Ascending aorta (tissue), 2 donors: ENCODE results near the gene MB21D2. TPM values are rescaled to one million over a fixed set of nuclear protein-coding genes. Genes with fewer than 3 reads are reported as not detected.

ENCODE experiments used
- DNase-seq, 2 donors: peaks; one replicate each; pipeline ENCODE4 v3.0.0-alpha.2; 2019; ENCODE audit warnings: low spot score in 2 of 2
- H3K27ac ChIP-seq, 2 donors: fragments of 200-600 bp; sonication (generic); one replicate each; pipeline ENCODE4 v1.5.1; 2016 to 2017; ENCODE audit warnings: mild to moderate bottlenecking in 1 of 2
- H3K27me3 ChIP-seq: fragments of 200-600 bp; sonication (generic); one replicate; pipeline ENCODE4 v1.5.1; 2017
- H3K36me3 ChIP-seq, 2 donors: fragments of 200-600 bp; sonication (generic); one replicate each; pipeline ENCODE4 v1.5.1; 2016
- H3K4me1 ChIP-seq, 2 donors: fragments of 200-600 bp; sonication (generic); one replicate each; pipeline ENCODE4 v1.5.1; 2016 to 2017; ENCODE audit warnings: mild to moderate bottlenecking in 1 of 2
- H3K4me3 ChIP-seq, 2 donors: fragments of 200-600 bp; sonication (generic); one replicate each; pipeline ENCODE4 v1.5.1; 2016 to 2017; ENCODE audit warnings: mild to moderate bottlenecking in 1 of 2
- H3K9me3 ChIP-seq, 2 donors: fragments of 200-600 bp; sonication (generic); one replicate each; pipeline ENCODE4 v1.5.1; 2016
- CTCF ChIP-seq, 3 experiments: fragments of 200-600 bp in 2 of 3; fragments of 450-650 bp in 1 of 3; sonication (generic) in 2 of 3; IDR thresholded peaks; one replicate each; pipeline ENCODE4 v1.5.1; 2016 to 2019; ENCODE audit warnings: antibody characterized with exemption in 3 of 3, mild to moderate bottlenecking in 1 of 3, moderate library complexity in 1 of 3
- intact Hi-C: fragments of 100-400 bp; cut with DNase I; formaldehyde crosslinking; loops from one replicate; pipeline ENCODE4 v1.15.1; 2023
- total RNA-seq: library from RNA; depleted of rRNA; stranded (reverse); fragments of >200 nt; gene quantifications from one replicate; pipeline ENCODE4 v1.1.0, GENCODE V29; 2016

Gene MB21D2
- total RNA-seq, 1 donor from 2014 or later: 0.11 TPM

DNA sequence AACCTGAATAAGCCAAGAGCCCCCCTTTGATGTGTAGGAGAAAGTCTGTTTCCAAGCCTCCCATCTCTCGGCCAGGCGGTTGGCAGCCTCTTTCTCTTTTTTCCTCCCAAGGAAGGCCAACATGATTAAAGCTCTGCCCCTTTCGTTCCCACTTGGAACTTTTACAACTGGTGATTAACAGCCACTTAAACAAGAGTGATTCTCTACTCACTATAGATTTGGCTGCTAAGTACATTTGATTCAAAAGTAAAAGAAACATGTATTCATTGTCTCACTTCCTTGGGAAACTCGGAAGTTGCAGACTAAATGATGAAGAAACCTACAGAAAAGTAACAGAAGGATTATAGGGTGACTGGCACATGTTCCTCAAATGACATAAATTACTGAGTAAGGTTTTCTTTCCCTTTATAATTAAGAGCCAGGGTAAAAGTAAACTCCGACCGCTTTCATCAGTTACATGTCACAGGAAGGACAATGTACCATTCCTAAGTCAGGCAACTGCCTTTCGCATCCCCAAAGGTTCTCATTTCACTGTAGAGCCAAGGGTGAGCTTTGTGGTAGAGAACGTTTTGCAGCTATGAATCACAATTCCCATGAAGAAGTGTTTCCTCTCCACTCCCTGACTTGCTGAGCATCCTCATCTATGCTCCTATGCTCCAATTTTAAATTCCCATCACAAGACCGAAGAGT lies 72.7 kb downstream of the MB21D2 start:
- Histone ChIP-seq H3K4me3 (no peak overlapping the region), H3K4me1 (no peaks in the 10 kb centered on the region), H3K36me3 (no peaks in the 10 kb centered on the region), H3K9me3 (no peaks in the 10 kb centered on the region), H3K27me3 (no peaks in the 10 kb centered on the region), H3K27ac (no peak overlapping the region)
- no peak for DNase-seq
- intact Hi-C loops: no loop called here
- no peak for TF ChIP-seq CTCF (IDR thresholded peaks at IDR 0.05)

- no peaks in the 10 kb centered on the region for H3K4me1 ChIP-seq
- intact Hi-C loops: no loop called here
- no peaks in the 10 kb centered on the region for H3K27me3 ChIP-seq
- H3K9me3 ChIP-seq: no peaks in the 10 kb centered on the region
- H3K4me3 ChIP-seq: no peak overlapping the region
- no peaks in the 10 kb centered on the region for H3K36me3 ChIP-seq
- H3K27ac ChIP-seq: no peak overlapping the region
- no peak for TF ChIP-seq CTCF (IDR thresholded peaks at IDR 0.05)
- no peak for DNase-seq
Observed at GRCh38 chr3:192844486-192844765, 73.2 kb downstream of the MB21D2 start.

DNA sequence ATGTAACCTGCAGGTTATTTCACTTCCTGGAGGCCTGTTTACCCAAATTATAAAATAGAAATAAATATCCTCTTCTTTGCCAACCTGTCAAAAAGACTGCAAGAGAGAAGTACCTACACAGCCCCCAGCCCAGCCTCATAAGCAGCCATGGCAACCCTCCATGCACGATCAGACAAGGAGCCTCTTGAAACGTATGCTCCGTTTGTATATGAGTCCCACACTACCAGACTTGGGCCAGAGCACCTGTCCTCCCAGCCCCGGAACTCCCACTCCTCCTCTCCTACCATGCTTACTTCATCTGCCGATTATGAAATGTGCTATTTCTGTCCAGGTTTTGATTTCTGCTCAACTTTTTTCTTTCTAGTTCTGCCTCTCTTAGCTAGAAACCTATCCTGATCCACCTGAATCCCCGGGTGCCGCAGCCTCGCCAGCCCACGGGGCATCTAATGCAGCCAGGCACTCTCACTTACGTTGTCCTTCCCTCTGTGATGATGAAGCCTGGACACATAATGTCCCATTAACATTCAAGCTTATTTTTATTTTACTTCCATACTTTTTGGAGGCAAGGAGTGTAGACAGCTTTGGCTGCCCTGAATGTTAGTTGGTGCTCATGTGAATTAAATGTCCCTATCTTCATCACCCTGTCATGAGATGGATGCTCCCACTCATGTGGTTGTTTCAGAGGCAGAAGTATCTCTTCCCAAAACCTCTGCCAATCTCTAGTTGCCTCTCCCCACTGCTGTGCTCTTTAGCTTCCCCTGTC lies 73.8 kb downstream of the MB21D2 start:
- DNase-seq: no peak
- Histone ChIP-seq H3K4me3 (no peak overlapping the region), H3K4me1 (no peaks in the 10 kb centered on the region), H3K27me3 (no peaks in the 10 kb centered on the region), H3K36me3 (no peaks in the 10 kb centered on the region), H3K27ac (no peak overlapping the region), H3K9me3 (no peaks in the 10 kb centered on the region)
- intact Hi-C loops: no loop called here
- TF ChIP-seq CTCF (IDR thresholded peaks at IDR 0.05): no peak

- TF ChIP-seq CTCF (IDR thresholded peaks at IDR 0.05): no peak
- Histone ChIP-seq H3K4me1 (no peaks in the 10 kb centered on the region), H3K27me3 (no peaks in the 10 kb centered on the region), H3K9me3 (no peaks in the 10 kb centered on the region), H3K4me3 (no peak overlapping the region), H3K36me3 (no peaks in the 10 kb centered on the region), H3K27ac (no peak overlapping the region)
- no peak for DNase-seq
- intact Hi-C loops: no loop called here
Observed at GRCh38 chr3:192843119-192843518, 74.5 kb downstream of the MB21D2 start.

DNA sequence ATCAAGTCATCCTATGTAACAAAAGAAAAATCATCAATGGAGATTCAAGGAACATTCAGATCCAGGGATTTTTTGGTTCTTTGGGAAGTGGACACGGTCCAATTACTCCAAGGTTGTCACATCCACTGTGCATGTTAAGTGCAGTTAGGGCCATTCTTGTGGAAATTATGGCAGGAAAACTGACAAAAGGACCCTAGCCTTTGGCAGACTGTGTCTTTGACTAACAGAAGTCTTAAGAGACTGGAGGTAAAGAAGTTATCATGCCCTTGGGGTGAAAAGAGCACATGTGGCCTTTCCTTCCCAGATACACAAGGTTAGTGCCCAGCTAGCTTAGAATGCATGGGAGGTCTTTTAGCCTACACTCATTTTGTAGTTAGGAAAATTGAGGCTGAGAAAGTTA lies 74.9 kb downstream of the MB21D2 start:
- Histone ChIP-seq H3K4me3 (no peak overlapping the region), H3K27ac (no peak overlapping the region), H3K9me3 (no peaks in the 10 kb centered on the region), H3K27me3 (no peaks in the 10 kb centered on the region), H3K4me1 (no peaks in the 10 kb centered on the region), H3K36me3 (no peaks in the 10 kb centered on the region)
- no peak for TF ChIP-seq CTCF (IDR thresholded peaks at IDR 0.05)
- no peak for DNase-seq
- intact Hi-C loops: no loop called here
